HG03159 (cell line): ENCODE data around the gene PDLIM7.

ENCODE experiments used
- ATAC-seq: cut with Tn5 transposase; IDR thresholded peaks from one replicate; pipeline ENCODE4 v1.9.1; 2021; ENCODE audit warnings: mild to moderate bottlenecking, moderate library complexity; ENCODE audit not compliant: unreplicated experiment

PDLIM7 gene

DNA sequence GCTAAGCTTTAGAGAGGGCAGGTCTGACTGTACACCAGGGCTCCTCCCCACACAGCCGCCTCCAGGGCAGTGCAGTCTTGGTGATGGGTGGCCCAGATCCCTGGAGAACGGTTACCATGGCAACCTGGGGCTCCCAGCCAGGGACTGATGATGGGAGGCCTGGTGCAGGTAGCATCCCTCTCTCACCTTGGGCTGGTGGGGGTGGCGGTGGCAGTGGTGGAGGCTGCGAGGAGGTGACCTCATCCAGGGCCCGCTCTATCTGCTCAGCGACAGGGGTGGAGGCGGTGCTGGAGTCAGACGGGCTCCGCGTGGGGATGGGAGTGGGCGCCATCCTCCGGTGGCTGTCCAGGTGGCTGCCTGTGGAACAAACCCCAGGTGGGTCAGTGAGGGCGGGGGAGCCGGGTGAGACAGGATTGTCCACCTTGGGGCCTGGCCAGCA is 38.5 kb downstream of the PDLIM7 start:
- ATAC-seq: no peak

DNA sequence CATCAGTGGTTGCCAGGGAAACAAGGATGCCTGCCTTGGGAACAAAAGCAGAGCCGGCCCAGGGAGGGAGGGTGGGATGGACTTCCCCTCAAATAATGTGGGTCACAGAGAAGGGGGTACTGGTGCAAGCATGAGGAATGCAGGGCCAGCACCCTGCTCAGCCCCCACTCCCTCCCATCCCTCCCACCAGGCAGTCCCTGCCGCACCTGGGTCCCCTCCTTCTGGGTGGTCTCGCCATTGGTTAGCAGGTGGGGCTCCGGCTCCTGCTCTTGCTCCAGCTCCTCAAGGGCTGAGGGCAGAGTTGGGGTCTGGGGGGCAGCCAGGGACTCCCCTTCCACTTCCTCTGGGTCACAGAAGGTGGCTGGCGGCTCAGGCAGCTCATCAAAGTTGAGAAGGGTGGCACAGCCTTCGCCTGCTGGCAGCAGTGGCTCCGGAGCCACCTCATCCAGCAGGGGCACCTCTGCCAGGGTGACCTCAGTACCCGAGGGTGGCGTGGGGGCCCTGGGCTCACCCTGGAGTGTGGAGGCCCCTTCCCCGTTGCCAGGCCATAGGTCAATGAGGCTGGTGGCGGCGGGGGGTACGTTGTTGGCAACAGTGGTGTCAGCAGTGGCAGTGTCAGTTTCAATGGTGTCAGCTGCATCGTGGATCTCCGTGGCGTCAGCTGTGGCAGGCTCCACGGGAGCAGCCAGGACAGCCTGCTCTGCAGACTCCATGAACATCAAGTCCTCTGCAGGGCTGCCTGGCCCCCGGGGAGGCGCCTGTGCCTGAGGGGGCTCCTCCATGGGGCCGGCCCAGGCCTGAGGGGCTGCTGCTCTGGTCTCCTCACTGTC is 39.3 kb downstream of the PDLIM7 start:
- no peak for ATAC-seq

DNA sequence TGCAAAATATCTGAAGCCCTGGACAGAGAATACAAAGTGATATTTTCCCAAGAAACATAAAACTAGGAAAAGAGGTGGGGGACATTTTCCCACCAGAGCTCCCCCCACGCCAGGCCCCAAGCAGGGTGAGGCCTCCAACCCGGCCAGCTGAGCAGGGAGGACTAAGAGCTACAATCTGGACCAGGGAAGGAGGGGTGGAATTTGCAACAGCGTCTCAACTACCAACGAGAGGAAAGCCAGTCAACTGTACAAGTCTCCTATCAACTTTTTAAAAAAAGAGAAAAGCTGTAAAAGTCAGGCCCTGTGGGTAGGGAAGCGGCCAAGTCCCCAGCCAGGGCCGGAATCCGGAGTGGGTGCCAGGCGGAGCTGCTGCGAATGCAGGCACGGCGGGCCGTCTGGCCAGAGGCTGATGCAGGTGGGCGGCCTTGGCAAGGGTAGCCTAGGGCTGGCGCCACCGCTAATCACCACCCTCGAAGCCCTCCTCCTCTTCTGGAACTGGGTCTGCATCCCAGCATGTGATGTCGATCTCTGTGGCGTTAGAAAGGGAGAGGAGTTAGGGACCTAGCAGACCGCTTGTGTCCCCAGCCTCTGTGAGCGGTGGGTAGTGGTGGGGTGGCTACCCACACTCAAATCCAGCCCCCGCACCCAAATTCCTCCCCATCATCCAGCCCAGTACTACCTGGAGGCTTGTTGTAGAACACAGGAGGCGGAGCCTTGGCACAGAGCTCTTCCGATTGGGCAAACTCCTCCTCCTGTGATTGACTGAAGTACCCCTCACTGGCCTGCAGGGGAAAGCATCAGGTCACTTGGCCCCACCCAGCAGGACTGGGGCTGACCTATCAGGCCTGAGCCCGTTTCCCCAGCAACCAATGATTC is 40.2 kb downstream of the PDLIM7 start:
- ATAC-seq: peak; percentile 43

DNA sequence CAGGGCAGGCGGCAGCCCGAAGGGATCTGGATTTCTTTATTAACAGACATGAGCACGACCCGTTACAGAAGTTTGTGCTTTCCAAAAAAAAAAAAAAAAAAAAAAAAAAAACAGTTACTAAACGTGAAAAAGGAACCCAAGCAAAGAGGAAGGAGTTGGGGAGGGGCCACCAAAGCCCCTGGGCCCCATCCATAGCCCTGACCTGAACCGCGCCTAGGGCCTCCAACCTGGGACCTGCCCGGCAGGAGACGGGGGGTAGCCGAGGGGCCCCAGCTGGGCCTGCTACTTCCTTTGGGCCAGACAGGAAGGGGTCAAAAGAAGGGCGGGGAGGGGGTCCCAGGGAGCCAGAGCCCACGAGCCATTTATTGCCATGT is 40.8 kb downstream of the PDLIM7 start:
- no peak for ATAC-seq

DNA sequence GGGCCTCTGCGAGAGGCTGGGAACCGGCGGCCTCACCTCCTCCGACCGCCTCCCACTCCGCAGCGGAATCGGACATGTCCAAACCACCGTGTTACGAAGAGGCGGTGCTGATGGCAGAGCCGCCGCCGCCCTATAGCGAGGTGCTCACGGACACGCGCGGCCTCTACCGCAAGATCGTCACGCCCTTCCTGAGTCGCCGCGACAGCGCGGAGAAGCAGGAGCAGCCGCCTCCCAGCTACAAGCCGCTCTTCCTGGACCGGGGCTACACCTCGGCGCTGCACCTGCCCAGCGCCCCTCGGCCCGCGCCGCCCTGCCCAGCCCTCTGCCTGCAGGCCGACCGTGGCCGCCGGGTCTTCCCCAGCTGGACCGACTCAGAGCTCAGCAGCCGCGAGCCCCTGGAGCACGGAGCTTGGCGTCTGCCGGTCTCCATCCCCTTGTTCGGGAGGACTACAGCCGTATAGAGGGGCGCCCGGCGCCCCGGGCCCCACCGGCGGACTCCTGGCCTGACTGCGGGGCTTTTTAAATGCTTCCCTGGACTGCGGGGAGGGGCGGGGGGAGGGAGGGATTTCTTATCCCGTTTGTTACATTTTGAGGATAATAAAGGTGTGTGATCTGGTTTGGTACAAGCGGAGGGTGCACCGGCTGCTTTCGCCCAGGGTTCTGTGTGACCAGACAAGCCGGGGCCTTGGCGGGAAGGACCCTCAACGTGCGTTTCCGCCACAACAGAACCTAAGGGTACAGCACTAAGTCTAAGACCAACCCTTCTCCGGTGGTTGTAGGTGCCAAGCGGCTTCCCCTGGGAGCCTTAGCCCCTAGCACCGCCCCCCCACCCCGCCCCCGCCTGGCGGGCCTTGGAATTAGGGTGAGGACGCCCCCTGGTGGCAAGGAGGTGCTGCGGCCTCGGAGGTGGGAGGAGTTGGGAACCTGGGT is 41.5 kb downstream of the PDLIM7 start:
- peak; percentile 19 for ATAC-seq

GRCh38 chr5:177455036-177455660 is 42.3 kb downstream of the PDLIM7 start:
- peak; percentile 43 for ATAC-seq

GRCh38 chr5:177454397-177455035 is 42.9 kb downstream of the PDLIM7 start:
- ATAC-seq: peak; percentile 42

GRCh38 chr5:177453852-177454396 is 43.5 kb downstream of the PDLIM7 start:
- peak; percentile 3 for ATAC-seq

GRCh38 chr5:177452688-177453638 is 44.4 kb downstream of the PDLIM7 start:
- no peak for ATAC-seq

- ATAC-seq: no peak
Observed at GRCh38 chr5:177450667-177451424, 46.6 kb downstream of the PDLIM7 start.

- no peak for ATAC-seq
Observed at GRCh38 chr5:177449140-177450061, 48.0 kb downstream of the PDLIM7 start.

GRCh38 chr5:177448244-177448950 is 49.0 kb downstream of the PDLIM7 start:
- no peak for ATAC-seq

DNA sequence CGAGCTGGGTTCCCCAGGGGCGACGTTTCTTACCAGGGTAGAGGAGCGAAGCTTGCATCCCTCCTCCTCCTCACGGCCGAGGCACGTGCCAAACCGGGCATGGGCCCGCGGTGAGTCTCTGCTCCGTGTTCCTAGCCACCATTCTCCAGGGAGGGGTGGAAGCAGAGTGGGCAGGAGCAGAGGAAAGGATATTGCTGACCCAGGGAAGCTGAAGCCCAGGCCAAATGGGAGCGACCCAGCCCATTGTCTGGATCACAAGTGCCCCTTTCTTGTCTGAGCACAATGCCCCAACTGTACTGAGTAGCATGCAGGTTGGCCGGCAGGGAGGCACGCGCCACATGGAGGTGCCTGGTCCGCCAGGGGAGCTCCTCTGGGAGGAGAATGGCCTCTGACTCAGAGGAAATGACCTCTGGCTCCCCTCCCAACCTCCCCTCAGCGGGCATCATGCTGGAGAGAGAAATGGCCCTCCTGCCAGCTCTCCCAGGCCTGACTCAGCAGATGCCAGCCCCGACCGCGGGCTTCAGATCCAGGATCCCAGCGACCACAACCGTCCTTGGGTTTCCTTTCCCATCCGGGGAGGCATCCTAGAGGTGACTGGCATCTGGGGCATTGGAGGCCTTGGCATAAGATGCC is 49.7 kb downstream of the PDLIM7 start:
- ATAC-seq: no peak

- ATAC-seq: peak; percentile 38
Observed at GRCh38 chr5:177447066-177447610, 50.3 kb downstream of the PDLIM7 start.
